Lower leg skin (tissue), 3 donors: Measurements from ENCODE around the gene PARP2.

Experiments used
- POLR2A ChIP-seq, 2 donors: fragments of 450-650 bp; IDR thresholded peaks; one replicate each; pipeline ENCODE4 v1.6.1; 2016 to 2017; ENCODE audit warnings: antibody characterized with exemption in 2 of 2, mild to moderate bottlenecking in 1 of 2, moderate library complexity in 1 of 2
- TF ChIP-seq, protein P1 (sequence below), 3 donors: fragments of 450-650 bp; IDR thresholded peaks; one replicate each; pipeline ENCODE4 v1.5.1; 2016; ENCODE audit warnings: antibody characterized with exemption in 3 of 3, mild to moderate bottlenecking in 3 of 3, moderate library complexity in 2 of 3

DNA sequence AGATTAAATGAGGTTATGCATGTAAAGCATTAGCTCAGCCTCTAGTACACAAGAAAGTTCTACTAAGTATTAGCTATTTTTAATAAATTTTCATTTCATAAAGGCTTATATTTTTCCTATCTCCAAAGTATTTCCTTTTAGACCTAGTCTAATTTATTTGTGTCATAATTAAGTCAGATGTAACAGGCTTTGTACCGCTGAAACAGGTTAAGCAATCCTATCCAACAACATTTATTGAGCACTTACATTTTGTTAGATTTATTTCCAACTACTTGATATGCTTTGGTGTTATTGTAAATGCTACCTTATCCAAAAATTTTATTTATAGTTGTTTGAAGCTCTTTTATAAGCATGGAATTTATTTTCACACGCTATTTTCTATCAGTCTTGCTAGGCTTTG is 1.8 kb upstream of the PARP2 start:
- TF ChIP-seq, protein P1, sequence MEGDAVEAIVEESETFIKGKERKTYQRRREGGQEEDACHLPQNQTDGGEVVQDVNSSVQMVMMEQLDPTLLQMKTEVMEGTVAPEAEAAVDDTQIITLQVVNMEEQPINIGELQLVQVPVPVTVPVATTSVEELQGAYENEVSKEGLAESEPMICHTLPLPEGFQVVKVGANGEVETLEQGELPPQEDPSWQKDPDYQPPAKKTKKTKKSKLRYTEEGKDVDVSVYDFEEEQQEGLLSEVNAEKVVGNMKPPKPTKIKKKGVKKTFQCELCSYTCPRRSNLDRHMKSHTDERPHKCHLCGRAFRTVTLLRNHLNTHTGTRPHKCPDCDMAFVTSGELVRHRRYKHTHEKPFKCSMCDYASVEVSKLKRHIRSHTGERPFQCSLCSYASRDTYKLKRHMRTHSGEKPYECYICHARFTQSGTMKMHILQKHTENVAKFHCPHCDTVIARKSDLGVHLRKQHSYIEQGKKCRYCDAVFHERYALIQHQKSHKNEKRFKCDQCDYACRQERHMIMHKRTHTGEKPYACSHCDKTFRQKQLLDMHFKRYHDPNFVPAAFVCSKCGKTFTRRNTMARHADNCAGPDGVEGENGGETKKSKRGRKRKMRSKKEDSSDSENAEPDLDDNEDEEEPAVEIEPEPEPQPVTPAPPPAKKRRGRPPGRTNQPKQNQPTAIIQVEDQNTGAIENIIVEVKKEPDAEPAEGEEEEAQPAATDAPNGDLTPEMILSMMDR (IDR thresholded peaks at IDR 0.05) = no peak
- no peak for TF ChIP-seq POLR2A (IDR thresholded peaks at IDR 0.05)
